Fibroblast of lung (primary cell): ENCODE results near the gene AACS. TPM values are rescaled to one million over a fixed set of nuclear protein-coding genes. Genes with fewer than 3 reads are reported as not detected.
A peak's percentile ranks its signal among the peaks of the same experiment; 100 is the strongest.

Experiments
- DNase-seq, 2 donors: peaks; one replicate each; pipeline versions ENCODE4 v3.0.0 to v3.0.0-alpha.2; 2010; ENCODE audit warnings: low read depth in 2 of 2
- H2AFZ ChIP-seq: 2 replicates; pipeline ENCODE4 v1.5.1; 2012; ENCODE audit warnings: low read length, control low read depth, inconsistent platforms
- H3K27ac ChIP-seq: 2 replicates; pipeline ENCODE4 v1.5.1; 2011; ENCODE audit warnings: low read length, control low read depth; ENCODE audit not compliant: insufficient read depth
- H3K27me3 ChIP-seq: 2 replicates; pipeline ENCODE4 v1.5.1; 2011; ENCODE audit warnings: mild to moderate bottlenecking, low read length; ENCODE audit not compliant: control insufficient read depth, insufficient read depth
- H3K36me3 ChIP-seq: 2 replicates; pipeline ENCODE4 v1.5.1; 2011; ENCODE audit warnings: low read length; ENCODE audit not compliant: control insufficient read depth, insufficient read depth
- H3K4me1 ChIP-seq: 2 replicates; pipeline ENCODE4 v1.5.1; 2011; ENCODE audit warnings: low read length; ENCODE audit not compliant: control insufficient read depth, insufficient read depth; ENCODE audit errors: extremely low read depth
- H3K4me2 ChIP-seq: 2 replicates; pipeline ENCODE4 v1.5.1; 2011; ENCODE audit warnings: low read length, control low read depth; ENCODE audit not compliant: insufficient read depth; ENCODE audit errors: extremely low read depth
- H3K4me3 ChIP-seq, 4 experiments: fragments of 200-600 bp in 1 of 4; sonication (generic) in 1 of 4; replicated peaks in 1 of 4; 2 replicates each; pipeline ENCODE4 v1.5.1; 2011 to 2016; ENCODE audit warnings: low read length in 4 of 4, low read depth in 3 of 4, mild to moderate bottlenecking in 3 of 4, control low read depth in 2 of 4, inconsistent platforms in 1 of 4, mixed read lengths in 1 of 4; ENCODE audit not compliant: insufficient read depth in 1 of 4; ENCODE audit errors: control extremely low read depth in 1 of 4
- H3K79me2 ChIP-seq: 2 replicates; pipeline ENCODE4 v1.5.1; 2012; ENCODE audit warnings: mild to moderate bottlenecking, low read length, inconsistent platforms; ENCODE audit not compliant: control insufficient read depth, insufficient read depth
- H3K9ac ChIP-seq: 2 replicates; pipeline ENCODE4 v1.5.1; 2011; ENCODE audit warnings: mild to moderate bottlenecking, low read length, control low read depth; ENCODE audit not compliant: insufficient read depth
- H3K9me3 ChIP-seq: 2 replicates; pipeline ENCODE4 v1.5.1; 2012; ENCODE audit warnings: low read depth, low read length; ENCODE audit not compliant: control insufficient read depth, insufficient read depth
- H4K20me1 ChIP-seq: 2 replicates; pipeline ENCODE4 v1.5.1; 2011; ENCODE audit warnings: low read length; ENCODE audit not compliant: control insufficient read depth, insufficient read depth; ENCODE audit errors: extremely low read depth
- CTCF ChIP-seq, 2 donors: IDR thresholded peaks in 1 of 2; conservative IDR thresholded peaks in 1 of 2; 1 replicate in 1 of 2; 2 replicates in 1 of 2; pipeline ENCODE4 v1.5.1; 2011 to 2012; ENCODE audit warnings: low read length in 2 of 2, control low read depth in 1 of 2, inconsistent platforms in 1 of 2, low read depth in 1 of 2, mild to moderate bottlenecking in 1 of 2
- EZH2 ChIP-seq: IDR thresholded peaks from 2 replicates; pipeline ENCODE4 v1.5.1; 2012; ENCODE audit warnings: low read length, control low read depth, mild to moderate bottlenecking; ENCODE audit errors: missing control alignments
- polyA plus RNA-seq, 2 donors: library from polyadenylated mRNA; depleted of rRNA in 1 of 2; stranded (reverse) in 1 of 2; unstranded in 1 of 2; fragments of >200 nt; gene quantifications; 2 replicates each; pipeline ENCODE4 v1.2.1, GENCODE V29; 2011 to 2012; ENCODE audit warnings: missing spikeins in 1 of 2
- total RNA-seq: library from RNA; depleted of rRNA; stranded (reverse); fragments of >200 nt; gene quantifications from 2 replicates; pipeline ENCODE4 v1.2.1, GENCODE V29; 2014

AACS gene
- total and polyA plus RNA-seq, 2 donors (not counting 1 experiment from before 2014, with no cell fraction given): 24.7 to 31.5 TPM

GRCh38 chr12:125091401-125091800 is 26.2 kb downstream of the AACS start:
- H3K4me1 ChIP-seq: peaks cover 6% of the 10 kb centered on the region
- no peak overlapping the region for H3K4me2 ChIP-seq
- H3K79me2 ChIP-seq: no peaks in the 10 kb centered on the region
- TF ChIP-seq CTCF (conservative IDR thresholded peaks at IDR 0.05 in 1 of 2, IDR thresholded peaks at IDR 0.05 in 1 of 2; ENCODE audit: low read depth in 1 of 2, low read length in 2 of 2) (no peak), EZH2 (no peak)
- no peaks in the 10 kb centered on the region for H4K20me1 ChIP-seq
- H3K27me3 ChIP-seq: no peaks in the 10 kb centered on the region
- no peak overlapping the region for H3K9ac ChIP-seq
- no peak overlapping the region for H3K27ac ChIP-seq
- H3K4me3 ChIP-seq: no peak overlapping the region
- no peaks in the 10 kb centered on the region for H3K9me3 ChIP-seq
- DNase-seq: no peak
- no peak overlapping the region for H2AFZ ChIP-seq
- H3K36me3 ChIP-seq: peaks cover 16% of the 10 kb centered on the region

GRCh38 chr12:125092108-125092871 is 27.1 kb downstream of the AACS start:
- H3K4me2 ChIP-seq: peak overlapping the region; percentile 51
- H3K9ac ChIP-seq: no peak overlapping the region

More at GRCh38 chr12:125092108-125092871, 27.1 kb downstream of the AACS start:
- DNase-seq: peak in 1 of 2 donors; percentile 6
- Histone ChIP-seq H3K79me2 (no peaks in the 10 kb centered on the region), H3K4me3 (no peak overlapping the region), H3K27ac (peak overlapping the region; percentile 47), H3K9me3 (no peaks in the 10 kb centered on the region), H3K27me3 (no peaks in the 10 kb centered on the region), H2AFZ (no peak overlapping the region), H4K20me1 (no peaks in the 10 kb centered on the region), H3K4me1 (peaks cover 6% of the 10 kb centered on the region), H3K36me3 (peaks cover 15% of the 10 kb centered on the region)
- TF ChIP-seq CTCF (conservative IDR thresholded peaks at IDR 0.05 in 1 of 2, IDR thresholded peaks at IDR 0.05 in 1 of 2; ENCODE audit: low read depth in 1 of 2, low read length in 2 of 2): no peak
- no peak for TF ChIP-seq EZH2
